Measurements from ENCODE around the gene SMU1. TPM values are rescaled to one million over a fixed set of nuclear protein-coding genes. Genes with fewer than 3 reads are reported as not detected.

Gene SMU1
- total and polyA plus RNA-seq, 7 donors, result 8.4 to 18.4 (median 15.5) TPM

GRCh38 chr9:33025572-33026342 is 50.7 kb downstream of the SMU1 start:
- DNase-seq (peak in 1 of 2 donors; percentile 63), ATAC-seq (peak; percentile 56 to 70 (median 60))
- intact Hi-C loops (cut with DNase I), result no loop called here
- Histone ChIP-seq H3K4me1 (peaks cover 40% of the 10 kb centered on the region), H3K27me3 (ENCODE audit: insufficient read depth in 3 of 3, low read length in 2 of 3) (no peaks in the 10 kb centered on the region), H3K4me3 (peak overlapping the region; percentile 97), H3K36me3 (ENCODE audit: insufficient read depth in 1 of 2, low read depth in 1 of 2) (peaks cover 8 to 43% of the 10 kb centered on the region in 2 donors), H3K27ac (peak overlapping the region; percentile 96), H3K9me3 (no peaks in the 10 kb centered on the region)
- WGBS, 3 donors, result 1 to 2% (median 2%) methylated on average over 21 to 36 of the region's 36 CpGs
- TF ChIP-seq CTCF (IDR thresholded peaks at IDR 0.05), result no peak

DNA sequence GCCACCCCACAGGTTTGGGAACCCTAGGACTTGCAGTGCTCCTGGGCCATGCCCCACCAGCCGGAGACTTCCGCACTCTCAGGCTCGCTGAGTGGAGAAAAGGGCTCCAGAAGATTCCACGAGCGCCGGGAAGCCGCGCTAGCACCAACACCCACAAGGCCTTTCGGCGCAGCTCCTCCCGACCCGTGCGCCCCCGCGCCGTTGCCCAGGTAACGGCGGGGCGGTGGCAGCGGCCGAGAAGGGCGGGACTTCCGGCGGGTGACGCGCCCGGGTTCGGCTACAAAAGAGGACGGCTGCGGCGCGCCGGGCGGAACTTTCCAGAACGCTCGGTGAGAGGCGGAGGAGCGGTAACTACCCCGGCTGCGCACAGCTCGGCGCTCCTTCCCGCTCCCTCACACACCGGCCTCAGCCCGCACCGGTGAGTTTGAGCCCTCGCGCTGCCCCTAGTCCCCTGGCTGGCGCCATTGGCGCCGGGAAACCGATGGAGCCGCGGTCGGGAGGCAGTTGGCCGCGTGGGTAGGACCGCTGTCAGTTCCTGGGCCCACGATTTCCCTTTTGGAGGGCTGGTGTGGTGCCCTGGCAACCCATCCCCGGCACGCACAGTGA is 51.4 kb downstream of the SMU1 start, which contains the start of gene DNAJA1:
DNAJA1 (plus strand) TSS at position 308 of the 606 bp plus-strand sequence. CDS start 1,212 bp downstream, outside the sequence.
- Histone ChIP-seq H3K4me3 (peak within 1 kb of the TSS; percentile 97), H3K4me1 (peaks cover 40% of the 10 kb centered on the region), H3K9me3 (no peaks in the 10 kb centered on the region), H3K27me3 (ENCODE audit: insufficient read depth in 3 of 3, low read length in 2 of 3) (no peaks in the 10 kb centered on the region), H3K27ac (peak within 1 kb of the TSS; percentile 96), H3K36me3 (ENCODE audit: insufficient read depth in 1 of 2, low read depth in 1 of 2) (peaks cover 6 to 37% of the 10 kb centered on the region in 2 donors)
- ATAC-seq (peak; percentile 97 to 98 (median 97)), DNase-seq (peak; percentile 94 to 97)
- intact Hi-C loops (cut with DNase I), result no loop called here
- no peak for TF ChIP-seq CTCF (IDR thresholded peaks at IDR 0.05)
- WGBS, 3 donors, result 0 to 1% (median 0%) methylated on average over 38 to 61 of the region's 61 CpGs

DNA sequence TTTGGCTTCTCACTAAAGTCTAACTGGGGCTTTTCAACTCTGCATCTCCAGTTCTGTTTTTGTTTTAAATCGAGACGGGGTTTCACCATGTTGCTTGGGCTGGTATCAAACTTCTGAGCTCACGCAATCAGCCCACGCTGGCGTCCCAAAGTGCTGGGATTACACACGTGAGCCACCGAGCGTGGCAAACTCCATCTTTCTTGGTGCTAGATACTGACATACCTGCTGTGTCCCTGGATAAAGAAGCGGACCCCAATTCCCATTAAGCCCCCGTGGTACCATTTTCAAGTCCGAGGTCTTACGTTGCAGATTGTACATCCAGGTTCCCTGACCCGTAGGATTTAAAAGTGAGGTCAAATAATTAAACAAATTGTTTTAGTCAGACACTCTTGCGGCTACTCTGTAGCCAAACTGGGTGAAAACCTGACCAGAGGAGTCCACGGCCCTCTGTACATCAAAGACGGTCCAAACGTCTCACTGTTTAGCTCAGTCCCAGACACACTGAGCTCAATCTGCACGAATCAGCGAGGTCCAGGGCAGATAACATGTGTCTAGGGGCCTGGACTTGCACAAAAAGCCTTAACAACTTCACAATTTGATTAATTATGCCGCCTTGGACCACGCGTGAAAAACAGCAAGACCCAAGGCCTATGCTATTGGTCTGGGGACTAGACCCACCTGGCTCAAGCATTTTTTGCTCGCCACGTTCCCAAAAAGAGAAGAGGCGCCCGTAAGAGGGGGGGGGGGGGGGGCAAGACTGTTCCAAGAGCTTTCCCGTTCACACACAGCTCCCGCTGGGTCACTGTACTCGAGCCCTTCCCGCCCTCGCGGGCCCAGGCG is 52.1 kb downstream of the SMU1 start:
- 7 to 10% (median 8%) methylated on average over 31 to 33 of the region's 33 CpGs for WGBS, 3 donors
- peak overlapping the region; percentile 96 for H3K27ac ChIP-seq
- peaks cover 4 to 29% of the 10 kb centered on the region in 2 donors for H3K36me3 ChIP-seq (ENCODE audit: insufficient read depth in 1 of 2, low read depth in 1 of 2)
- ATAC-seq, result peak; percentile 1 to 31 (median 18)
- intact Hi-C loops (cut with DNase I), result no loop called here
- no peaks in the 10 kb centered on the region for H3K27me3 ChIP-seq (ENCODE audit: insufficient read depth in 3 of 3, low read length in 2 of 3)
- no peaks in the 10 kb centered on the region for H3K9me3 ChIP-seq
- no peak for TF ChIP-seq CTCF (IDR thresholded peaks at IDR 0.05)
- peak overlapping the region; percentile 97 for H3K4me3 ChIP-seq
- H3K4me1 ChIP-seq, result peaks cover 35% of the 10 kb centered on the region
- DNase-seq, result no peak

DNA sequence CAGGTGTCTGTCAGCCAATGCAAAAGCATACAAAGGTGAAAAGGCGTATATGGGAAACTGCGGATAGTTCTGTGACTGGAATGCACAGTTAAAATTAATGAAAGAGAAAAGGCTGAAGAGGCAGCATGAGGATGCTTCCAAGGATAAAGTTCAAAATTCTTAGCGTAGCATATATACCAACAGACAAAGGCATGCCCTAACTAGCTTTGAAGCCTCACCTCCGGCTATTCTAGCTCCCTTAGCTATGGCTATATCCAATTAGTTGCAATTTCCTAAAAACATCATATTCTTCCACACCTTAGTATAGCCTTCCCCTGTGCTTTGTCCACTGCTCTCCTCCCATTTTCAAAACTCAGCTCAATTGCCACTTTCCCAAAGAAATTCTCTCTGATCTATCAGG is 52.8 kb downstream of the SMU1 start:
- H3K27ac ChIP-seq, result peak overlapping the region; percentile 96
- intact Hi-C loops (cut with DNase I), result no loop called here
- H3K9me3 ChIP-seq, result no peaks in the 10 kb centered on the region
- peaks cover 28% of the 10 kb centered on the region for H3K4me1 ChIP-seq
- H3K4me3 ChIP-seq, result peak overlapping the region; percentile 97
- DNase-seq (no peak), ATAC-seq (no peak)
- TF ChIP-seq CTCF (IDR thresholded peaks at IDR 0.05), result no peak
- H3K27me3 ChIP-seq (ENCODE audit: insufficient read depth in 3 of 3, low read length in 2 of 3), result no peaks in the 10 kb centered on the region
- WGBS, 3 donors, result 90 to 92% (median 92%) methylated on average over 4 of the region's 4 CpGs
- H3K36me3 ChIP-seq (ENCODE audit: insufficient read depth in 1 of 2, low read depth in 1 of 2), result peaks cover 3 to 27% of the 10 kb centered on the region in 2 donors
